GM12801 (cell line): ENCODE results near the gene ATP6V0C.

ENCODE experiments used
- CTCF ChIP-seq: IDR thresholded peaks from one replicate; pipeline ENCODE4 v1.5.1; 2011; ENCODE audit warnings: control low read depth; ENCODE audit not compliant: insufficient read length; ENCODE audit errors: extremely low read depth

Gene ATP6V0C

GRCh38 chr16:2508722-2509400 is 4.9 kb upstream of the ATP6V0C start:
- no peak for TF ChIP-seq CTCF

GRCh38 chr16:2511128-2511800 is 2.5 kb upstream of the ATP6V0C start:
- no peak for TF ChIP-seq CTCF

- TF ChIP-seq CTCF, result no peak
Observed at GRCh38 chr16:2511996-2512734, 1.6 kb upstream of the ATP6V0C start.

- no peak for TF ChIP-seq CTCF
Observed at GRCh38 chr16:2512735-2513404, 882 bp upstream of the ATP6V0C start.

GRCh38 chr16:2514333-2515179 is 804 bp downstream of the ATP6V0C start:
- TF ChIP-seq CTCF, result no peak

GRCh38 chr16:2515180-2515851 is 1.6 kb downstream of the ATP6V0C start:
- TF ChIP-seq CTCF, result no peak
